Prostate gland (tissue), 2 donors: ENCODE measurements around the gene TOMM22. TPM values are rescaled to one million over a fixed set of nuclear protein-coding genes. Genes with fewer than 3 reads are reported as not detected.

ENCODE experiments used
- DNase-seq: peaks from one replicate; pipeline ENCODE4 v3.0.0-alpha.2; 2019; ENCODE audit warnings: low spot score
- H3K27ac ChIP-seq, 2 donors: fragments of 200-600 bp; sonication (generic); 2 replicates each; pipeline ENCODE4 v1.5.1; 2017 to 2019
- H3K27me3 ChIP-seq: fragments of 200-600 bp; sonication (generic); replicated peaks from 2 replicates; pipeline ENCODE4 v1.5.1; 2019; ENCODE audit not compliant: insufficient read depth
- H3K36me3 ChIP-seq, 2 donors: fragments of 200-600 bp; sonication (generic); 1 replicate in 1 of 2; 2 replicates in 1 of 2; pipeline versions ENCODE4 v1.5.1 to v1.8.1; 2017 to 2019
- H3K4me1 ChIP-seq: fragments of 200-600 bp; sonication (generic); replicated peaks from 2 replicates; pipeline ENCODE4 v1.5.1; 2019
- H3K4me3 ChIP-seq, 2 donors: fragments of 200-600 bp; sonication (generic); 2 replicates each; pipeline ENCODE4 v1.5.1; 2017 to 2019
- H3K9me3 ChIP-seq: fragments of 200-600 bp; sonication (generic); 2 replicates; pipeline ENCODE4 v1.5.1; 2017
- POLR2A ChIP-seq: fragments of 450-650 bp; IDR thresholded peaks from one replicate; pipeline ENCODE4 v1.6.1; 2016; ENCODE audit warnings: antibody characterized with exemption, mild to moderate bottlenecking
- POLR2AphosphoS5 ChIP-seq: sonication (generic); formaldehyde crosslinking; IDR thresholded peaks from one replicate; pipeline ENCODE4 v1.6.1; 2017; ENCODE audit warnings: antibody characterized with exemption
- WGBS: methylation state at CpG from one replicate; pipeline ENCODE4 v1.1.5; 2018; 5-methylcytosine and 5-hydroxymethylcytosine counted together
- intact Hi-C: fragments of 100-400 bp; cut with DNase I; formaldehyde crosslinking; loops from one replicate; pipeline ENCODE4 v1.14.2; 2022
- total RNA-seq, 2 donors: library from RNA; depleted of rRNA; stranded (reverse); fragments of >200 nt; gene quantifications; one replicate each; pipeline ENCODE4 v1.1.0, GENCODE V29; 2016
- TF ChIP-seq, protein P1 (sequence below), 4 experiments: fragments of 200-600 bp in 2 of 4; fragments of 450-650 bp in 2 of 4; sonication (generic) in 2 of 4; IDR thresholded peaks; 1 replicate in 3 of 4; 2 replicates in 1 of 4; pipeline ENCODE4 v1.5.1; 2016 to 2019; ENCODE audit warnings: antibody characterized with exemption in 4 of 4, mild to moderate bottlenecking in 2 of 4, moderate library complexity in 2 of 4

Gene TOMM22
- total RNA-seq, 2 donors from 2014 or later = 44.5 to 50.8 TPM

DNA sequence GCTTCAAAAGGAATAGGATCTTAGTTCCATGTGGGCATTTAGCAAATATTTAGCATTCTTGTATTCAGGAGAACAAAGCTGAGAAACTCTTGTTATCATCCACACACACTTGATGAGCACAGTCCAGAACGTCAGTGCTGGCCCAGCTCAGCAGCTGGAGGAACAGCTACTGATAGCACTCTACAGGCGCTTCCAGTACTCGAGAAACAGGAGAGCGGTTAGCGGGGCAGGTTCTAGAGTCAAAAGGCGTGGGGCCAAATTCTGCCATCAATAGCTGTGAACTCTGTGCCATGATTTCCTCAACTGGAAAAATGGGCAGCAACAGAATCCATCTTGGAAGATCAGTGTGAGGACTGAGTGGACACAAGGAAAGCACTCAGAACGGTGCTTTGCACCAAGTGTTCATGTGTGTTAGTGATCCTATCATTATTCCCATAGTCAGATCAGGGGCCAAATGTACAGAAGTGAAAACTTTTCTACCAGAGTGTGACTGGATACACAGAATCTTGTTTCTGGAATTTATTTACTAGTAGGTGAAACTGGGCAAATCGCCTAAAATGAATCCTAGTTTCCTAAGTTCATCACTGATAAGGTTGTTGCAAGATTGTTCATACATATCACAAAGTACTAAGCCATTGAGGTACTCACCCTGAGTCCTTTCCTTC, 15.8 kb downstream of the TOMM22 start:
- peaks cover 7% of the 10 kb centered on the region for H3K4me1 ChIP-seq

DNA sequence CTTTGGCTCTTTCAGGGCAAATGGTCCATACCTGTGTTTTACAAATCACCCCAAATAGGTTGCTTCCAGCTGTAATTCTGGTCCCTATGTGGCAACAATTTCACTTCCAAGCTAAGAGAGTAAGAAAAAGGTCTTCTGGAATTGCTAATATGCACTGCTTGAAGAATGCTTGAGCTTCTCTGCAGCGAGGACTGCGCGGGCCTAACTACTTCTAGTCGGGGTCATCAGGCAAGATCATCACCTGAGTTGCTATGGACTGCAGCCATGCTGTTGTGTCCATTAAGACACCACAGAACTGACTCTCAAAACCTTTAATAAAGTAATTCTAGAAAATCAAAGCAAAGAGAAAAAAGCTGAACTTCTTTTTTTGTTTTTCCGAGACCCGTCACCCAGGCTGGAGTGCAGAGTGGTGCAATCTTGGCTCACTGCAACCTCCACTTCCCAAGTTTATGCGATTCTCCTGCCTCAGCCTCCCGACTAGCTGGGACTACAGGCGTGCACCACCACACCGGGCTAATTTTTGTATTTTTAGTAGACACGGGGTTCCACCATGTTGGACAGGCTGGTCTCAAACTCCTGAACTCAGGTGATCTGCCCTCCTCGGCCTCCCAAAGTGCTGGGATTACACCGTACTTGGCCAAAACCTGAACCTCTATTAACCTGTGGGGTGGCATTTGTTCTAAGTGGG, 16.8 kb downstream of the TOMM22 start:
- H3K4me1 ChIP-seq = peaks cover 7% of the 10 kb centered on the region
- 93% methylated on average over 13 of the region's 13 CpGs for WGBS
- H3K27me3 ChIP-seq = no peaks in the 10 kb centered on the region
- TF ChIP-seq POLR2A (no peak), POLR2AphosphoS5 (no peak)
- TF ChIP-seq, protein P1, sequence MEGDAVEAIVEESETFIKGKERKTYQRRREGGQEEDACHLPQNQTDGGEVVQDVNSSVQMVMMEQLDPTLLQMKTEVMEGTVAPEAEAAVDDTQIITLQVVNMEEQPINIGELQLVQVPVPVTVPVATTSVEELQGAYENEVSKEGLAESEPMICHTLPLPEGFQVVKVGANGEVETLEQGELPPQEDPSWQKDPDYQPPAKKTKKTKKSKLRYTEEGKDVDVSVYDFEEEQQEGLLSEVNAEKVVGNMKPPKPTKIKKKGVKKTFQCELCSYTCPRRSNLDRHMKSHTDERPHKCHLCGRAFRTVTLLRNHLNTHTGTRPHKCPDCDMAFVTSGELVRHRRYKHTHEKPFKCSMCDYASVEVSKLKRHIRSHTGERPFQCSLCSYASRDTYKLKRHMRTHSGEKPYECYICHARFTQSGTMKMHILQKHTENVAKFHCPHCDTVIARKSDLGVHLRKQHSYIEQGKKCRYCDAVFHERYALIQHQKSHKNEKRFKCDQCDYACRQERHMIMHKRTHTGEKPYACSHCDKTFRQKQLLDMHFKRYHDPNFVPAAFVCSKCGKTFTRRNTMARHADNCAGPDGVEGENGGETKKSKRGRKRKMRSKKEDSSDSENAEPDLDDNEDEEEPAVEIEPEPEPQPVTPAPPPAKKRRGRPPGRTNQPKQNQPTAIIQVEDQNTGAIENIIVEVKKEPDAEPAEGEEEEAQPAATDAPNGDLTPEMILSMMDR (IDR thresholded peaks at IDR 0.05) = no peak
- DNase-seq = no peak
- H3K27ac ChIP-seq = peak overlapping the region; percentile 99 to 100
- no peaks in the 10 kb centered on the region for H3K9me3 ChIP-seq
- H3K4me3 ChIP-seq = peak overlapping the region; percentile 82 to 88
- H3K36me3 ChIP-seq = no peaks in the 10 kb centered on the region
- intact Hi-C loops = no loop called here

More for the DNA sequence above, 15.8 kb downstream of the TOMM22 start:
- DNase-seq = no peak
- Histone ChIP-seq H3K27ac (peak overlapping the region; percentile 99 to 100), H3K27me3 (no peaks in the 10 kb centered on the region), H3K9me3 (no peaks in the 10 kb centered on the region), H3K4me3 (no peak overlapping the region), H3K36me3 (no peaks in the 10 kb centered on the region)
- intact Hi-C loops = no loop called here
- TF ChIP-seq POLR2AphosphoS5 (no peak), POLR2A (no peak)
- TF ChIP-seq, protein P1 (IDR thresholded peaks at IDR 0.05) = no peak
- WGBS = 56% methylated on average over 8 of the region's 8 CpGs

DNA sequence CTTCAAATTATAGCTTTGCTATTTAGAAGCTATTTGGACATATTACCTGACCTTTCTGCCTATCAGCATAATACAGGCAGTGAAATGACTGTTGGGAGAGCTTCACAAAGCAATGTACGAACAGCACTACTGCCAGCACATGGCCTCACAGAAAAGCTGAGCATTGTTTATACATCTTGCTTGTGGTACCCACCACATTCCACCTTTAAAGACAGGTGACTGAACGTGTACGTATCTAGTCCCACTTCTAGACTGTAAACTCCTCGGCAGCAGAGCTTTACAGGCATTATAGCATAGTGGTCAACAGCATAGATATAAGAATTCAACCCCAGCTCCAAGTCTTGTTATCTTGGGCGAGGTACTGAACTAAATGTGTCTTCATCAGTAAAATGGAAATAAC, 17.4 kb downstream of the TOMM22 start:
- intact Hi-C loops = no loop called here
- no peak for DNase-seq
- TF ChIP-seq POLR2AphosphoS5 (no peak), POLR2A (no peak)
- TF ChIP-seq, protein P1 (IDR thresholded peaks at IDR 0.05) = no peak
- 41% methylated on average over 5 of the region's 5 CpGs for WGBS
- Histone ChIP-seq H3K9me3 (no peaks in the 10 kb centered on the region), H3K4me3 (peak overlapping the region; percentile 82 to 88), H3K27ac (peak overlapping the region; percentile 99 to 100), H3K27me3 (no peaks in the 10 kb centered on the region), H3K4me1 (peaks cover 7% of the 10 kb centered on the region), H3K36me3 (no peaks in the 10 kb centered on the region)

GRCh38 chr22:38699784-38700183, 18.0 kb downstream of the TOMM22 start:
- peaks cover 7% of the 10 kb centered on the region for H3K4me1 ChIP-seq
- no peaks in the 10 kb centered on the region for H3K9me3 ChIP-seq
- H3K4me3 ChIP-seq = peak overlapping the region; percentile 82 to 88
- intact Hi-C loops = loop anchor here (10.0 kb wide), 1 partner anchor 195 kb away; the partner anchor contains the start of gene DDX17
- H3K36me3 ChIP-seq = no peaks in the 10 kb centered on the region
- DNase-seq = no peak
- no peak for TF ChIP-seq POLR2A
- TF ChIP-seq, protein P1 (IDR thresholded peaks at IDR 0.05) = no peak
- peak; percentile 29 for TF ChIP-seq POLR2AphosphoS5
- WGBS = 8% methylated on average over 6 of the region's 6 CpGs
- no peaks in the 10 kb centered on the region for H3K27me3 ChIP-seq
- peak overlapping the region; percentile 99 to 100 for H3K27ac ChIP-seq
